ENCODE data around the gene DCST1.

Gene DCST1

DNA sequence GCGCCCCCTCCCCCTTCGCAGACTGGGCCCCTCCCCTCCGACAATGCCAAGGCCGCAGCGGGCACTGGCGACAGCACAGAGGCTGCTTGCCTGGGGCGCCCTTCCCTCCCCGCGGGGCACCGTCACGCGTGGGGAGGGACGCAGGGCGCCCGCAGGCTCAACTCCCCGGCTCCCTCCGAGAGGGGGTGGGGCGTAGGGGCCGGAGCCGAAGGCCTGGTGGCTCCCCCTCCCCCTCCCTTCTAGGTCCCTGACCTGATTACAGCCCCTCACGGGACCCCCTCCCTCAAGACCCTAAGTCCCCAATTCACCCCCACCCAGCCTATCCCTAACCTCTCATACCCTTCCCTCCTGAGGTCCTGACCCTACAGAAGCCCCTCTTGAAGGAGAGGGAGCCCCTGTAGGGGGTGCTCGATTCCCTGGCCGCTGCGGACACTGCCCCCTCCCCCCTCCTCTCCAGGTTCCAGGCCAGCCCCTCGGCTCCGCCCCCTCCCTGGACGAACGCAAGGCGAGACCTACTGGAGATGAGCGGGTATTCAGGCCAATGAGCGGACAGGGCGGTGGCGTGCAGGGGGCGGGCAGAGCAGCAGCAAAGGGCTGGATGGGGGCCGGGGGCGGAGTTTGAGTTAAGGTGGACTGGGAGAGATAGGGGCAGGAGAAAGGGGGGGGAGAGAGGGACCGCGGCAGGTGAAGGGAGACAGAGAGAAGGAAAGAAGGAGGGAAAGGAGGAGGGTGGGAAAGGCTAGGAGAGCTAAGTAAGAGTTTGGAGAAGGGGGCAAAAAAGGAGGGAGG lies 31.8 kb upstream of the DCST1 start:
- peak; percentile 100 for DNase-seq

DNA sequence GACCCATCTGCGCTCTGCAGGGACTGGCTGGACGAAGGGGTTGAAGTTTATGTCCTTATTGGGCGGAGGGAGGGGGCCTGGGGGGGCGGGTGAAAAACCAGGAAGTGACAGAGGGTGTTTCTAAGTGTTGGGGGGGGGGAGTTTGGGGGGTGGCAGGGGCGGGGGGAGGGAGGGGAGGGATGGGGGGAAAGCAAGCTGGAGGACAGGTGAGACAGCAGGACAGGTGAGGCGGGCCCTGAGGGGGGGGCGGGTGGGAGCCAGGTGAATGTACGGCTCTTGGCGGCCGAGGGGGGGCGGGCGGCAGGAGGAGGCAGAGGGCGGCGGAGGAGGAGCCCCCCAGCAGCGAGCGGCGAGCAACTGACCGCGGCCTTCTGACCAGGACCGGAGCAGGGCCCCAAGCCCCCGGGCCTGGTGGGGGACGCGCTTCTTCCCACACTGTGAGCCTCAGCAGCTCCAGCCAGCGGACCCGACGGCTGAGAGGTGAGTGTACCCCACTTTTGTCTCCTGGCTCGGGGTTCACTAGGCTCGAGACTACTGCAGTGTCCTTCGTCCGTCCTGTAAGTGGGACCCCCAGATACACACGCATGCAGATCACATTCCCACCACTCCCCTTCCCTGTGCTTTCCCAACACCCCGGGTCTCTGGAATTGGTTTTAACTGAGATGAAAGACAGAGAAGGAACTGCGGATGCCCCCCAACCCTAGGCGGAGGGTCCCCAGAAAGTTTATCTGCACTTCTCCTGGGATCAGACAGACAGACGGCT lies 31.0 kb upstream of the DCST1 start, which contains the start of gene ZBTB7B:
TSS of gene ZBTB7B (plus strand) at position 339 of the 763 bp plus-strand sequence. CDS start 11,859 bp downstream, outside the sequence.
- DNase-seq = peak; percentile 68

DNA sequence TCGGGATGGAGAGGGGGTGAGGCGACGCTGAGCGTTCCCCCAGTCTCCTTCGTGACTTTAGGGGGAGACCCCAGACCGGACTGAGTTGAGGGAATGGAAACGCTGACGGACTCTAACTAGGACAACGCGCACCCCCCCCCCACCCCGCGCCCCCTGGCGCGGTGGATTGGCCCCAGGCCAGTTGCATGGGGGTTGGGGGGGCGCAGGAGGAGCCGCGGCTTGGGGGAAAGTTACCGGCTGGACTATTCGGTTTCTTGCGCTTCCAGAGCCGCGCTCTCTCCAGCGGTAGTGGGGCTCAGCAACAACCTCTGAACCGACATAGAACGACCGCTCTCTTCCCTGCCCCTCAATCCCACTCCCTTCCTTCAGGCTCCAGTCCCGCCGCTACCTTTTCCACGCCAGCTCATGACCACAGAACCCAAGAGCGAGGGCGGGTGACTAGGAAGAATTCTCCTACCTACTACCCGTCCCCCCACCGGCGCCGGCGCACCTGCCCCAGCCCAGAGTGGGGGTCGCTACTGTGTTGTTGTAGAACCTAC lies 30.3 kb upstream of the DCST1 start:
- peak; percentile 76 for DNase-seq

DNA sequence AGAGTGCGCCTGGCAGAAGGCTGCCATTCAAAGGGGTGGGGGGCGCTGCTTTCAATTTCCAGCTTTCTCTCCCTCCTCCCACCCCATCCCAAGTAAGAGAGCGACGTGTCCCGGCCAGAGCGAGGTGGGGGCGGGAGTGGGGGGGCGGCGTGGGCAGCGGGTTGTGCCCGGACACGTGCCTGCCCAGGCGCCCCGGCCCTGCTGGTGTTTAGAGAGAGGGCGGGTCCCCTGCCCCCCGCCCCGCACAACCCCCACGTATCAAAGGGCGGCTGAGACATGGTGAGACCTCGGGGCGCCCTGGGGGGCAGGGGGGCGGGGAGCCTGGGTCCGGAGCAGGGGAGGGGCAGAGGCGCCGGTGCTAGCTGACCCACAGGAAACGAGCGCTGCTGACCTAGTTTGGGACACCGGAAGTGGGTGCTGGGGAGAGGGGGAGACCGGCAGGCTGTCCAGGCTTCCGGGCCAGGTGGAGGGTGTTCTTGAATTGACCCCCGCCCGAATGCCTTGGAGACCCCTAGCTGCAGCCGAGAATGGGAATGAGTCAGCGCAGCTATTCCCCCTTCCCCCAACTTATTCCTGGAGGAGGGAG lies 29.8 kb upstream of the DCST1 start:
- peak; percentile 71 for DNase-seq

DNA sequence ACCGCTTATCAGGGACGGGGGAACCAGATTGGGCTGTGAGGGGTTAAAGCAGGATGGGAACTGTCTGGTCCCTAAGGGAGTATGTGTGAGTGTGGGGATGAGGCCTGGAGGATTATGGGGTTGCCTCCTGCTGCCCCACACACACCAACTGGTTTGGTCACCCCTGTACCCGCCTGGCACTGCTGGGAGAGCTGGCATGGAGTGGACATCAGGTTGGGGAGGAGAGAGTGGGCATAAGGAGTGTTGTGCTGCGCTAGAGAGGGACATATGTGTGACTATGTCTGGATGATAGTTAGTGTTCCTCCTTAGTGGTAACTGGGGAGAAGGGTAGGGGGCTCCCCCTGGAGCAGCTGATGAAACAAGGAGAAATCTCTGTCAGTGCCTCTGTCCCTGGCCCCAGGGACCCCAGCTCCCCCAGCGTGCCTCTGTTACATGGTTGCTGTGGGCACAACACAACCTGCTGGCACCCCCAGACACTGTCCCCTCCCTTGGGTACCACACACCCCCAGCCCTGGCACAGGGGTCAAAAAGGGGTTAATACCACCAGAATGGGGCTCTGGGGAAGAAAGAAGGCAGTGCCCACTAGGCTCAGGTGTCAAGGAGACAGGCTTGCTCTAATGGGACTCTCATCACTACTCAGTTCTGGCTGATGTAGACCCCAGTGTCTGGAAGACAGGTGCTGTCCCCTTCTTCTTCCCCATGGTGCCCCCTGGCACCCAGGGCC lies 29.1 kb upstream of the DCST1 start:
- DNase-seq = no peak

DNA sequence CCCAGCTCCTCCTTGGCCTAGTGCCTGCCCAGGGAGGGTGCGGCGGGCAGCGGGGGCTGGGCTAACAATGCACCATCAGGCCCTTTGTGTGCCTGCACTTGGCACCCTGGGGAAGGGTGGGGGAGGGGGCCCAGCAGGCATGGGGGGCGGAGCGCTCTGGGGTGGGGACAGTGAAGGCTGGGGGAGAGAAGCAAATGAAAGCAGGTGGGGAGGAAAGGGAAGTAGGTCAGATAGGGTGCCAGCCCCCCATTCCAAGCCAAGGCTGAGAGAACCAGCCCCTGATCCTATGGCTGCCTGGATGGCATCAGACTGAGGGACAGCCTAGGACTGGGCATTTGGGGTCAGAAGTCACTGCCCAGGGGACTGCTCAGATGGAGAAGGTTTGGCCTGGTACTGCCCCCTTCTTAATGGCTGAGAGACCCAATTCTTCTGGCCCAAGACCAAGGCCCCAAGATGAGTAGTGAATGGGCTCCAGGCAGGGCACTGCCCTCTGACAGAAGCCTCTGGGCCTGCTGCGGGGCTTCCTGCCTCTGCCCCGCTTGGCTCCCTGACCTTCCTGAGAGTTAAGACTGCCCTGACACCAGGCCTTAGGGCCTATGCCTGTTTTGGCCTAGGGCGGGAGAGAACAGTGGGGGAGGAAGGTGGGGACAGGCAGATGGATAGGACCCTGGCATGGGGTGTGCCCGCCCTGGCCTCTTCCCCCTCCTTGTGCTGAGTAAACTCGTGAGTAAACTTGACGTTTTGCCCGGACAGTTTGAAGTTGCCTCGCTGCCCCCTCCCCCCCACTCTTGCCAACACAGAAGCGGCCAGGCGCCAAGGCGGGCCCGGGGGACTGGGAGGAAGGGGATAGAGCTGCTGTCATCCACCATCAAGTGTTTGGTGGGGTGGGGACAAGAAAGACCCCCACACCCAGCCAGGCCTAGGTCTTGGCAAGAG lies 28.3 kb upstream of the DCST1 start:
- DNase-seq = no peak

DNA sequence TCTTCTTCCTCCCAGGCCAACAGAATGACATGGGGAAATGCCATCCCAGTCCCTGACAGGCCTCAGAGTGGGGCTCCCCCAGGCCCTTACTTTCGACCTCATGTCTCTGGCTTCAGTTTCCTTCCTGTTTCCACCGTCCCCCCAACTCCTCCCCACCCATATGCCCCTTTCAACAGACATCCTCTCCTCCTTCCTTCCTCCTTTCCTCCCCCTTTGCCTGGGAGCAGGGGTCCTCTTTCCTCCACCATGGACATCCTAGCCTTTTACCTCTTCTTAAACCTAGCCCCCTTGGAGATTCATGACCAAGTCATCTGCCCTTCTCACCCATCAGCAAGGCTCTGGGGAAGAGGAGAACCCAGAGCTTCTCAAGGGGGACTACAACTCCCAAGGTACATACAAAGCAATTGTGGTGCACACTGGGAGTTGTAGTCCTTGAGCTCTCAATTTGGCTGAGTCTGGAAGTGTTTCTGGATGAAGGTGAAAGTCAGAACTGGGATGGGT lies 27.0 kb upstream of the DCST1 start:
- peak; percentile 83 for DNase-seq

DNA sequence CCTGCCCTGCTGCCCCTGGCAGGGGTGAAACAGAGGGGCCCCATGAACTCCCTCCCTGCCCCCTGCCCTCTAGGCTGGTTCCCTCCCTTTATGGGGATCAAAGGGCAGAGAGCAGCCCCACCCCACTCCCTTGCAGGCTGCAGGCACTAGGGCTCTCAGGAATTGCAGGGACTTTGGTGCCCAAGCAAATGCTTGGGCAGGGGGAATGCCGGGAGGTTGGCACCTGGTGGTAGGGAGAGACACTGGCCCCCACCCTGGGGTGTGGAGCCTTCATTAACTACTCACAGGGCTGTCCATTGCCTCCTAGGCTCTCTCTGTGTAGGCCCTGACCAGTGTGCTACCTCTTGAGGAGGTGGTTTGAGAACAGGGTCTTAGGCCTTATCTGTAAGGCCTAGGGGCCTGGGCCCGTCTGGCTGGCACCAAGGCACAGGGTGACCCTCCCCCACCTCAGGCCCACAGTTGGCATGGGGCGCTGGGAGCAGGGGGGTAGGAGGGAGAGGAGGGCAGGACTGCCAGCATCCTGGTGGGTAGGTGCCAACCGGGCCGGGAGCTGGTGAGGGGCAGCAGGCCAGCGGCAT lies 26.3 kb upstream of the DCST1 start:
- no peak for DNase-seq

DNA sequence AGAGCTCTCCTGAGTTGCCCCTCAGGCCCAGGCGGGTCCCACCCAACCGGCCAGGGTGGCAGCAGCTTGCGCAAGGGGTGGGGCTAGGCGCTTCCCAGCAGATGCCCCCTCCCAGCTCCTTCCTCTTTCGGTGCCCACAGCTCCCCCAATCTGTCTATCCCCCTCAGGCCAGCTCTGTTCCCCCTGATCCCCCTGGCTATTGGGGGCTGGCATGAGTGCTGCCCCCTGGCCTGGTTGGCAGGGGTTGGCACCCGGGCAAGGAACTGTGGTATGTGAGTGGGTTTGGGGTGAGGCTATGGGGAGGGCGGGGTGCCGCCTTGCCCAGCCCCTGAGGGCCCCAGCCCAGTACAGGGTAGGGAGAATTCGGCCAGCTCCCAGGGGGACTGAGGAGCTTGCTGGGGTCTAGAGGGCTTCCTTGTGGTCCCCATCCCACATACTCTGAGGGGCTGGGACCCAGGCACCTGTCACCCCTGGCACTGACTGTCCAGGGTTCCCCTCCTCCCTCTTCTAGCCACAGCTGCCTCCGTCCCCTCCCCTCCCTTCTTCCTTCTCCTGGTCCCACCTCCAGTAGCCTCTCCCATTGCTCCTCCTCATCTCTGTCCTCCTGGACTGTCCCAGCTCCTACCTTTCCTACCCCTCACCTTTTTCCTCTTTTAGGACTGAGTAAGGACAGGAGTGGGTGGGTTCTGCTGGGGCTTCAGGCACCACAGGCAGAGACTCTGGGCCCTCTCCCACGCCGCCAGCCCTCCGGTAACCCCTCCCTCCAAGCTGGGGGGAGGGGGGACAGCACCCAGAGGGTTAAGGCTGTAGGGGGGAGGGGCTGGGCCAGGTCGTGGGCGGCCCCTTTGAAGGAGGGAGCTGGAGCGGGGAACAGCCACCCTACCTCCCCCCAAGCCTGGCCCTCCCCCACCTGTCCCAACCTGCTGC lies 25.3 kb upstream of the DCST1 start:
- peak; percentile 52 for DNase-seq

DNA sequence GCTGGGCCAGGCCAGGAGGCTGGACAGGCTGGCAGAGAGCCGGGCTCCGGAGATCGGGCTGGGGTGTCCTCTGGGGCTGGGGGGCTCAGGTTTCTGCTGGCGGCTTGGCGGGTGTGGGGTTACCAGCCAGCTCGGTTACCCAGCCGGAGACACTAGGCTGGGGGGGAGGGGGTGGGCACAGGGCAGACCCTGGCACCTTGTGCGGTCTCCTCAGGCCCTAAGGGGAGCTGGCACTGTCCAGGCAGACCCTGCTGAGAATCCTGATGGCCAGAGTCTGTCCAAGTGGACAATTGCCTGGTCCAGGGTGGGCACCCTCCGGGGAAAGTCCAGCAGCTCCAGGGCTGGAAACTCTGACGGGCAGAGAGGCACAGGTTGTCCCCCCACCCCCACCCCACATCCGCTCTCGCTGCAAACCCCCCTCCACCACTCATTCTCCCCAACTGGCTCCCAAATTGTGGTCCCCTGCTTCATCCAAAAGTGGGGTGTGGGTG lies 24.4 kb upstream of the DCST1 start:
- no peak for DNase-seq

DNA sequence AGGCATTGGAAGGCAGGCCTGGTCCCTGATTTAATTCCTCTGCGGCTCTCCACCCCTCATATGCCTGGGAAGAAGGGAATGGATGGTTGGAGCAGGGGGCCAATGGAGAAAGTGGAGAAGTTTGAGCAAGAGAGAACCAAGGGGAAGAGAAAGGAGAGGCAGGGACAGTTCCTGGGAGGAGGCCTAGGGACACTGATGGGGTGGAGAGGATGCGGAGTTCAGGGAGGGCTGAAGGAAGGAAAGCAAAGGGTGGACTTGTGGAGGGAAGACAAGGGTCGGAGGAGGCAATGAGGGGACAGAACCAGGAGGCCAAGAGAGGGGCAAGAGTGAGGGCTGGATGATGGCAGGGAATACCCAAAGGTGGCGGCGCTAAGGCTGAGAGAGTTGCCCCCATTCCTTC lies 23.9 kb upstream of the DCST1 start:
- no peak for DNase-seq

DNA sequence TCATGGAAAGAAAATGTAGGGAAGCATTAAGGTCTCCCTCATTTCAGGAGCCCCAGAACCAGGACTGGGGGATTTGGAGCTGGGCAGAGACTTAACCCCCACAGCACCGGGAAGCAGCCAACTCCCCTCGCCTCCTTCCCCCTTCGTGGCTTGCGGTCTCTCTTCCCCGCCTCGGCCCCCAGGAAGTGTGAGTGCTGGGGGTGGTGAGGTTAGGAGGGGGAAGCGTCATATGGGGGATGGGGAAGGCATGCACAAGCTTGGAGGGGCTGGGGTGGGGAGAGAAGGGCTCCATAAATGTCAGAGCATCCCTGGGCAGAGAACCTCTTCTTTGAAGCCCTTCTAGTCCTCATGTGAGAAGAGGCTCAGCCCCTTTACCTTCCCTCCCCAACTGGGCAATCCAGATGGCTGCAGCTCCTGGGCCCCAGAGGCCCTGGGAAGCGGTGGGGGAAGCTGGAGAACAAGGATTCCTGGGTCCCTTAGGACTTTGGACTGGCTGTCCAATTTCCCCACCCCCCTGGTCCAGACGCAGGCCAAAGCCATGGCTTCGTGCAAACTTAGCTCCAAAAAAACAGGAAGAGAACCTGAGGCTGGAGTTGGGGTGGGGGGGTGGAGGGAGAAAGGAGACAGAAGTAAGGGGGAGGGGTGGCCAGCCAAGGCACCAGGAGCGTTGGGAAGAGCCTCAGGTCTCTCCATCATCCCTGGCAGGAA lies 23.3 kb upstream of the DCST1 start:
- peak; percentile 68 for DNase-seq

DNA sequence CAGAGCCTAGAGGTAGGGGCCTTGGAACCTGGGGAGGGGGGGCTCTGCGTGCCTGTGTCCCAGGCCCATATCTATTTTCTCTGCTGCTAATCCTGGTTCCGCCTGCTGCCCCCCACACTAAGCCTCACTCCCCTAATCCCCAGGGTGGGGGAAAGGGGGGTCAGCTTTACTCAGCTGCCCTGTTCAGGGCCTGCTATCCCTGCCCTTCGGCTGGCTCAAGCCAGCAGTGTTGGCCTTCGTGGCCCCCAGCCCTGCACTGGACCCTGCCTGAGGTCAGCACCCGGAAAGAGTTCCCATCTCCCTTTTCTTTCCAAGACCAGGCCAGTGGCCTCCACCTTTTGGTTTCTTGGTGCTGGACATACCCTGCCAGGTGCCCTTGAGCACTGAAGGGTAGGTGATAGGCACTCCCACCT lies 22.6 kb upstream of the DCST1 start:
- DNase-seq = peak; percentile 94

DNA sequence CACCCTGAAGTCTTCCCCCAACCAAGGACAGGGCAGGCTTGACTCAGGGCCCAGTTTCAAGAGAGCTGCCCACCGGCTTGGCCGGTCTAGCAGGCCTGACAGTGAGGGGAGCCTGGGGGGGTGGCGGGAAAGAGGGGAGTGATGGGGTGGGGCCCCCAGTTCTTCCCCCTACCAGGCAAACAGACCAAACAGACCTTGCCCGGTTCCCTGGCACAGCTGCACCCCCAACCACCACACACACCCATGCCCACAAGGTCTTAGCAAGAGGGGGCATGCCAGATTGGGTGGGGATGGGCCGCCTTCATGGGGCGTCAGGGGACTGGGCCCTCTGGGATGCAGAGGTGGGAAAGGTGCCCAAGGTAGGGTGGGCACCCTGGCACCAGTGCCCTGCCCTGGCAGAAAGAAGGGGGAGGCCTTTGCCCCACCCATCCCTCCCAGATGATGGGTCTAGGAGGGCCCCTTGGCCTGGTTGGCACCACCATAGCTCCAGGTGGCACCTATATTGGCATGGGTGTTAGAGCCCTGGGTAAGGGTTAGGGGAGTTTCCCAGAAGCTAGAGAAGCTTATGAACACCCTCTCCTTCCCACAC lies 22.1 kb upstream of the DCST1 start:
- no peak for DNase-seq

DNA sequence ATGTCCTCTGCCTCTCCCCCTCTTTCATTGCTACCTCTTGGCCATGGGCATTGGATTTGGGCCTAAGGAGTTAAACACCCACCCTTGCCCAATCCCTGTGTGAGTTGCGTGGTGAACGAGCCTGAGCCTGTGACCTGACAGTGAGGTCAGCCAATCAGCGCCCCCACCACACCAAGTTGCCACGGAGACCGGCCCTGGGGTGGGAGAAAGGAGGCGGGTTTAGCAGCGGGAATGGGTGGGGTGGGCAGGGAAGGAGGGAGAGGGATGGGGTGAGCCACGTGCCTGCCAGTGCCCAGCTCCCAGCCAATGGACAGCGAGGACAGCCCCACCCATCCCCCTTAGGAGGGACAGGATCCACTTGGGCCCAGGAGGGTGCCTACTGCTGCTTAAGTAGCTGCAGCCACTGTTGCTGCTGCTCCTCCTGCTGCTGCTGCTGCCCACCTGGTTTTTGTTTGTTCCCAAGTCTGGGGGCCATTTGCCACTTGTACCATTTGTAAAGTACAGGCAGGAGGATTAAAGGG lies 21.5 kb upstream of the DCST1 start:
- DNase-seq = peak; percentile 99

DNA sequence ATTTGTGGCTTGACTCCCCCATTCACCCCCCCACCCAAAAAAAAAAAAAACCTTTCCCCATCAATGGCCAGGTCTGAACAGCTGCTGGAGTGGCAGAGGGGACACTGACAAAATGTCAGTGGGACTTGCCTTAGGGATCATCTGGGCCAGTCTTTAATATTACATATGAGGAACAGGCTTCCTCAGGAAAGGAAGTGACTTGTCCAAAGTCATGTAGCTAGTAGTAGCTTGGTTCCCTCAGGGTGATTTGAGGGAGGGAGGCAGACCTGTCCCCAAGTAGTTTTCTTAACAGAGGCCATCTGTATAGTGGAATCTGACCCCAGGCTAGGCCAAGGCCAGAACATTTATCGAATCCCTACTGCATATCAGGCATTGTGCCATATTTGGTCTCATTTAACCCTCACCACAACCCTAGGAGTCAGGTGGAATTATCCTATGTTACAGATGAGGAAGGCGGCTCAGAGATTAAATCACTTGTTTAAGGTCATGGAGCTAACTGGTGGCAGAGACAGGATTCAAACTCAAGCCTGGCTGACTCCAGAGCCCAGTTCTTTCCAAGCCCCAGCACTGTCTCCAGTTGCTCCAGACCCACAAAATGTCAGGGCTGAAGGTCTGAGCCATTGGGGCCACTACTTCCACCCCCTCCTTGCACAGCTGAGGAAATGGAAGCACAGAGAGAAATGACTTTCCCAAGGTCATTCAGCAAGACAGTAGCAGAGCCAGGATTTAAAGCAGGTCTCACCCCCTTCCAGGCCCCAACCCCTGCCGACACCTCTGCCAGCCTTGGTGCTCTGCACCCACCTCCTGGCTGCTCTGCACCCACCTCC lies 20.6 kb upstream of the DCST1 start:
- DNase-seq = no peak

DNA sequence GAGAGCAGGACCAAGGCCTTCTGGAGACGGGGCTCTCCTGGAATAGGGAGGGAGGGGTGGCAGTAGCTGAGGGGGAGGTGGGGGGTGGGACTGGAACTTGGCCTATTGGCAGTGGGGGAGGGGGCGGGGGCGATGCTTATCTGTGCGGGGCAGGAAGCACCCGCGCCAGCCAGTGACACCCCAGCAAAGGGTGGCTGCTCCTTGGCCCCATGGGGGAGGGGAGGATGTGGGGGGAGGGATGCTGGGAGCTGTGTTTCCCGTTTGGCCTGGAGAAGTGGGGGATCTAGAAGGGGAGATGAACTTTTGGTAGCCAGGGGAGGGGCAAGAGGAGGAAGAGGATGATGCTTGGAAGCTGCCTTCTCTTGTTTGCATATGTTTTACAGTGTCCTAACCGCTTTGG lies 20.0 kb upstream of the DCST1 start:
- no peak for DNase-seq
